Activated CD8-positive, alpha-beta T cell treated with anti-CD3 and anti-CD28 coated beads for 36 hours (primary cell): ENCODE measurements around the gene DIAPH2. TPM values are rescaled to one million over a fixed set of nuclear protein-coding genes. Genes with fewer than 3 reads are reported as not detected.

Experiments
- ATAC-seq: fragments of 200-7000 bp; cut with Tn5 transposase; one replicate; pipeline ENCODE4 v1.10.0; 2021; ENCODE audit warnings: mild to moderate bottlenecking, moderate library complexity
- CTCF ChIA-PET: fragments of 350-600 bp; sonication (Branson Sonifier 250); formaldehyde crosslinking; loops from one replicate; lab custom pipeline; 2021; ENCODE audit warnings: antibody characterized with exemption; lab: Charles Lee
- POLR2A ChIA-PET: fragments of 350-600 bp; sonication (Branson Sonifier 250); formaldehyde crosslinking; loops from one replicate; lab custom pipeline; 2021; ENCODE audit warnings: antibody characterized with exemption; lab: Charles Lee
- DNase-seq: peaks from one replicate; pipeline ENCODE4 v3.0.0-alpha.2; 2020
- H3K27ac Mint-ChIP-seq: one replicate; pipeline ENCODE4 v1.8.0; 2021; ENCODE audit warnings: mild to moderate bottlenecking, mixed read lengths
- H3K27me3 Mint-ChIP-seq: one replicate; pipeline ENCODE4 v1.8.0; 2021; ENCODE audit warnings: mixed read lengths
- H3K36me3 Mint-ChIP-seq: one replicate; pipeline ENCODE4 v1.8.0; 2021; ENCODE audit warnings: low read depth, mixed read lengths
- H3K4me1 Mint-ChIP-seq: one replicate; pipeline ENCODE4 v1.8.0; 2021; ENCODE audit warnings: low read depth, mixed read lengths
- H3K4me3 Mint-ChIP-seq: one replicate; pipeline ENCODE4 v1.8.0; 2021; ENCODE audit warnings: mild to moderate bottlenecking, moderate library complexity, mixed read lengths
- H3K9me3 Mint-ChIP-seq: one replicate; pipeline ENCODE4 v1.8.0; 2021; ENCODE audit warnings: mixed read lengths
- intact Hi-C: fragments of 100-400 bp; cut with micrococcal nuclease; formaldehyde crosslinking; loops from one replicate; pipeline ENCODE4 v1.10.0; 2022
- total RNA-seq, 2 experiments: library from RNA; stranded (reverse); gene quantifications; one replicate each; pipeline ENCODE4 v1.2.3, GENCODE V29; 2021
- TF ChIP-seq, protein P1 (sequence below): fragments of 200-600 bp; IDR thresholded peaks from one replicate; pipeline ENCODE4 v1.8.0; 2022; ENCODE audit warnings: antibody characterized with exemption, mild to moderate bottlenecking

DIAPH2 gene
- total RNA-seq, 2 experiments from 2014 or later = 8.1 to 8.5 TPM

DNA sequence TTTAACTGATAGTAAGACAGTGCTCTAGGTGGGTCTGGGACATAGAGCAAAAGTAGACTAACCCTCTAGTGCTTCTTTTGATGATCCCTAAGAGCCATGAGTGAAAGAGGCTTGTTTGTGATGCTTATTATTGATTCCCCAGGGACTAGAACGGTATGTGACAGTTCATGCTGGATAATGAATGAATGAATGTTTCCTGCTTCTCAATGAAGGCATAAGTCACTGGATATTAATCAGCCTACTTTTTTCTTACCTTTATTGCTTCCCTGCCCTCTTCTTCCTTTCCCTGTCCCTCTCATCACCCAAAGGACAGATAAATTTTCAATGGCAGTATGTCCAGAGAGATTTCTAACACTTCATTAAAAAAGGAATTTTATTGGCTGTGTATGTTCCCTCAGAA lies 685.3 kb downstream of the DIAPH2 start:
- CTCF ChIA-PET = no interaction called here
- no peak overlapping the region for H3K4me3 Mint-ChIP-seq
- no peaks in the 10 kb centered on the region for H3K4me1 Mint-ChIP-seq
- intact Hi-C loops = no loop called here
- no peaks in the 10 kb centered on the region for H3K36me3 Mint-ChIP-seq
- no peak for DNase-seq
- POLR2A ChIA-PET = no interaction called here
- no peaks in the 10 kb centered on the region for H3K27me3 Mint-ChIP-seq
- ATAC-seq = no peak
- TF ChIP-seq, protein P1, sequence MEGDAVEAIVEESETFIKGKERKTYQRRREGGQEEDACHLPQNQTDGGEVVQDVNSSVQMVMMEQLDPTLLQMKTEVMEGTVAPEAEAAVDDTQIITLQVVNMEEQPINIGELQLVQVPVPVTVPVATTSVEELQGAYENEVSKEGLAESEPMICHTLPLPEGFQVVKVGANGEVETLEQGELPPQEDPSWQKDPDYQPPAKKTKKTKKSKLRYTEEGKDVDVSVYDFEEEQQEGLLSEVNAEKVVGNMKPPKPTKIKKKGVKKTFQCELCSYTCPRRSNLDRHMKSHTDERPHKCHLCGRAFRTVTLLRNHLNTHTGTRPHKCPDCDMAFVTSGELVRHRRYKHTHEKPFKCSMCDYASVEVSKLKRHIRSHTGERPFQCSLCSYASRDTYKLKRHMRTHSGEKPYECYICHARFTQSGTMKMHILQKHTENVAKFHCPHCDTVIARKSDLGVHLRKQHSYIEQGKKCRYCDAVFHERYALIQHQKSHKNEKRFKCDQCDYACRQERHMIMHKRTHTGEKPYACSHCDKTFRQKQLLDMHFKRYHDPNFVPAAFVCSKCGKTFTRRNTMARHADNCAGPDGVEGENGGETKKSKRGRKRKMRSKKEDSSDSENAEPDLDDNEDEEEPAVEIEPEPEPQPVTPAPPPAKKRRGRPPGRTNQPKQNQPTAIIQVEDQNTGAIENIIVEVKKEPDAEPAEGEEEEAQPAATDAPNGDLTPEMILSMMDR = no peak
- H3K27ac Mint-ChIP-seq = no peak overlapping the region
- H3K9me3 Mint-ChIP-seq = no peaks in the 10 kb centered on the region

DNA sequence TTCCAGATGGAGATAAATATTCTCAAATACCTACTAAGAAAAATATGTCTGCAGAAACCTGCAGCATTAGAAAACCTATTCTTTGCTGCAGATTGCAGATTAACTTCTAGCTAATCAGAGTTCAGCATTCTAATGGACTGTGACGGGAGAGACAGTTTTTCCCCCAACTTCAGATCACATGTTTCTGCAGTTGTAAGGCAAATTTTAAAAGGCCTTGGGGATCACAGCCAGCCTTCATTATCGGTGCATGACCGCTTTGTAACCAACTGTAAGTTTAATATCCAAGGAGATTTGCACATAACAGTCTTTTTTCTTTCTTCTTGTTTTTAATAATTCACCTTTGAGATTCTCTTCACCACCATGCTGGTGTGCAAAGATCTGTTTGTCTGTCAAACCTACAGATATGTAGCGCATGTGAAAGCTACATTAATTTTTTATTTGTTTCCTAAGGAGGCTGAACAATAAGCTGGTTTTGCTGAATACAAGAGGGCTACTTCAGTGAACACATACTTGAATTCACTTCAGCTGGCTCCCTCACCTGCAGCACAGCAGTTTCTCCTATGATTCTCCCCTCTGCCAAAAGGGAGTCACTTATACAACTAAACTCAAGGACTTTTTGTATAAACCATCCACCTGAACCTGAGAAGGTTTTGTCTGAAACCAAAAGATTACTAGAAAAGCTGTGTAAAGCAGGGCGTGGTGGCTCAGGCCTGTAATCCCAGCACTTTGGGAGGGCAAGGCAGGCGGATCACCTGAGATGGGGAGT lies 687.5 kb downstream of the DIAPH2 start:
- TF ChIP-seq, protein P1 = no peak
- Mint-ChIP-seq H3K4me3 (no peak overlapping the region), H3K9me3 (no peaks in the 10 kb centered on the region), H3K27ac (no peak overlapping the region), H3K27me3 (no peaks in the 10 kb centered on the region), H3K4me1 (no peaks in the 10 kb centered on the region), H3K36me3 (no peaks in the 10 kb centered on the region)
- POLR2A ChIA-PET = no interaction called here
- DNase-seq = no peak
- ATAC-seq = no peak
- intact Hi-C loops = no loop called here
- CTCF ChIA-PET = no interaction called here

DNA sequence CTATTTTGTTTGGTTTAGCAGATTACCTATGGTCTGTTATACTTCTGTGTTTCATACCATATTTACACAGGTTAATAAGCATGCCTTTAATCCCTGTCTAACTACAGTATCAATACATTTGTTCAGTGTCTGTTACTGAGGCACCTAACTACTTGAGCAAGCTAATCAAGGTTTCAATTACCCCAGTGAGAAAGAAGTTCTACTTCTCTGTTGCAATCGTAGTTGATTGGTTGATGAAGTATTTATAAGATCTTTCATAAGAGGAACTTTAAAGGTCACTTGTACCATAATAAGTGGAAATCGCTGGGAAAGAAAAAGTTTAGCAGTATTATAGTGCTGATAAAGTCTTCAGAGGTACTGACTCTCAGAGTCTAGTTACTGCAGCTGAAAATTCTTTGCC lies 689.6 kb downstream of the DIAPH2 start:
- no peak for DNase-seq
- CTCF ChIA-PET = no interaction called here
- Mint-ChIP-seq H3K27ac (no peak overlapping the region), H3K4me1 (no peaks in the 10 kb centered on the region), H3K9me3 (no peaks in the 10 kb centered on the region), H3K27me3 (no peaks in the 10 kb centered on the region), H3K4me3 (no peak overlapping the region), H3K36me3 (no peaks in the 10 kb centered on the region)
- ATAC-seq = no peak
- POLR2A ChIA-PET = no interaction called here
- TF ChIP-seq, protein P1 = no peak
- intact Hi-C loops = no loop called here

DNA sequence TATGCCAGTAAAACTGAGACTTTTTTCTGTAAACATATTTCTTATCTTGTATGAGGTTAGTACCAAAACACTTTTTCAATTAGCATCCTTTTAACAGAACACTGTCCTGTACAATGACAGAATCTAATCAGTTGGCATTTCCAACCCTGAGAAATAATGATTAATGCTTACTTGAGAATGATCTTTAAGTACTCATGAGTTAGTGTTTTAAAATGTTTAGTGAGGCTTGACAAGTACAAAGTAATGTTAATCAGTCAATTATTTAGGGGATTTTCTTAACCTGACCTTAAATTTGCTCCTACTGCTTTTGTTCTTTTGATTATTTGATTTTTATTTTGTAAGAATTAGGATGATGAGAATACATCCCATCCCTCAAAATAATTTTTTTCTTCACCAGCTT lies 695.6 kb downstream of the DIAPH2 start:
- no peaks in the 10 kb centered on the region for H3K27me3 Mint-ChIP-seq
- intact Hi-C loops = no loop called here
- H3K4me1 Mint-ChIP-seq = no peaks in the 10 kb centered on the region
- ATAC-seq (no peak), DNase-seq (no peak)
- H3K9me3 Mint-ChIP-seq = no peaks in the 10 kb centered on the region
- ChIA-PET CTCF (no interaction called here), POLR2A (no interaction called here)
- H3K4me3 Mint-ChIP-seq = no peak overlapping the region
- no peaks in the 10 kb centered on the region for H3K36me3 Mint-ChIP-seq
- no peak overlapping the region for H3K27ac Mint-ChIP-seq
- TF ChIP-seq, protein P1 = no peak

DNA sequence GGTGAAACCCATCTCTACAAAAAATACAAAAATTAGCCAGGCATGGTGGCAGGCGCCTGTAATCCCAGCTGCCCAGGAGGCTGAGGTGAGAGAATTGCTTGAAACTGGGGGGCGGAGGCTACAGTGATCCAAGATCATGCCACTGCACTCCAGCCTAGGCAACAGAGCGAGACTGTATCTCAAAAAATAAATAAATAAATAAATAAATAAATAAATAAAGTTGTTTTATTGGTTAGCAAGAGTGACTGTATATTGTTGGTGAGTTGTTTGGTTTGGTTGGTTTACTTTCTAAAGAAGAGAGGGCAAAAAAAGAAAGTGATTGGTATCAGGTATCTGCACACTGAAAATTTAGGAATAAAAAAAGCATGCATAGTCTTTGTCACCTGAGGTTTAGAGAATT lies 700.0 kb downstream of the DIAPH2 start:
- H3K36me3 Mint-ChIP-seq = no peaks in the 10 kb centered on the region
- no peak overlapping the region for H3K27ac Mint-ChIP-seq
- H3K4me1 Mint-ChIP-seq = peaks cover 3% of the 10 kb centered on the region
- DNase-seq (no peak), ATAC-seq (no peak)
- ChIA-PET CTCF (no interaction called here), POLR2A (no interaction called here)
- no peaks in the 10 kb centered on the region for H3K27me3 Mint-ChIP-seq
- TF ChIP-seq, protein P1 = no peak
- no peaks in the 10 kb centered on the region for H3K9me3 Mint-ChIP-seq
- no peak overlapping the region for H3K4me3 Mint-ChIP-seq
- intact Hi-C loops = no loop called here
